ENCODE measurements around the gene HGS. TPM values are rescaled to one million over a fixed set of nuclear protein-coding genes. Genes with fewer than 3 reads are reported as not detected.
"Not testable (repeated sequence)": the region's sequence is repeated elsewhere in the genome, so short reads cannot be mapped to it uniquely, and the experiment has no call there.

The HGS gene
- total RNA-seq, 1 donor from 2014 or later: 37.6 TPM

GRCh38 chr17:81656118-81656743, 27.6 kb upstream of the HGS start, which contains the start of gene PDE6G:
Gene PDE6G (minus strand): TSS chr17:81656542. CDS start chr17:81653305, 3,237 bp downstream.
- no peak for DNase-seq

GRCh38 chr17:81656835-81657234, 27.0 kb upstream of the HGS start:
- no peak for DNase-seq

- no peak for DNase-seq
Measured at GRCh38 chr17:81659038-81659437, 24.8 kb upstream of the HGS start.

GRCh38 chr17:81660441-81660840, 23.4 kb upstream of the HGS start:
- DNase-seq: no peak

- DNase-seq: no peak
Measured at GRCh38 chr17:81662002-81662401, 21.8 kb upstream of the HGS start.

- no peak for DNase-seq
Measured at GRCh38 chr17:81664051-81664470, 19.8 kb upstream of the HGS start.

- DNase-seq: peak; percentile 31
Measured at GRCh38 chr17:81665205-81666091, 18.4 kb upstream of the HGS start.

- no peak for DNase-seq
Measured at GRCh38 chr17:81666092-81666341, 17.8 kb upstream of the HGS start.

- DNase-seq: peak; percentile 93
Measured at GRCh38 chr17:81666342-81667191, 17.2 kb upstream of the HGS start, which contains the start of the genes CCDC137 and OXLD1. Gene CCDC137 (plus strand): TSS chr17:81666737. CDS start chr17:81666767, 30 bp downstream. Gene OXLD1 (minus strand): TSS chr17:81666605. CDS start chr17:81666577, 28 bp downstream.

GRCh38 chr17:81667754-81668153, 16.1 kb upstream of the HGS start:
- DNase-seq: no peak

GRCh38 chr17:81672504-81672903, 11.3 kb upstream of the HGS start:
- DNase-seq: no peak

- DNase-seq: no peak
Measured at GRCh38 chr17:81672954-81673353, 10.9 kb upstream of the HGS start.

- DNase-seq: no peak
Measured at GRCh38 chr17:81673561-81674258, 10.1 kb upstream of the HGS start.

- DNase-seq: not testable (repeated sequence)
Measured at GRCh38 chr17:81675515-81676221, 8.1 kb upstream of the HGS start.

GRCh38 chr17:81676906-81677305, 6.9 kb upstream of the HGS start:
- no peak for DNase-seq

- no peak for DNase-seq
Measured at GRCh38 chr17:81680150-81680549, 3.7 kb upstream of the HGS start.

- DNase-seq: no peak
Measured at GRCh38 chr17:81681672-81682071, 2.1 kb upstream of the HGS start.

- DNase-seq: no peak
Measured at GRCh38 chr17:81682565-81683207, 1.1 kb upstream of the HGS start.

- no peak for DNase-seq
Measured at GRCh38 chr17:81683208-81683583, 615 bp upstream of the HGS start.

GRCh38 chr17:81684442-81684911, 666 bp downstream of the HGS start:
- DNase-seq: no peak

- DNase-seq: no peak
Measured at GRCh38 chr17:81685108-81685507, 1.3 kb downstream of the HGS start.
